Measurements from ENCODE around the gene CTSH. TPM values are rescaled to one million over a fixed set of nuclear protein-coding genes. Genes with fewer than 3 reads are reported as not detected.

The CTSH gene
- 10 to 100 TPM in 2 of 3 donors, 1 to 10 TPM in 1; 9.3 to 37.8 (median 23.0) TPM for polyA plus RNA-seq

GRCh38 chr15:78944669-78945407 lies at the start of gene CTSH:
CTSH (minus strand) TSS chr15:78945046; CDS start chr15:78944981, 65 bp downstream.
- Mint-ChIP-seq H3K9me3 (no peaks in the 10 kb centered on the region), H3K27me3 (ENCODE audit: low read depth in 3 of 3) (peaks cover 0 to 6% (median 3%) of the 10 kb centered on the region in 3 donors), H3K27ac (no peak within 1 kb of the TSS), H3K4me3 (peak within 1 kb of the TSS; percentile 63 to 74 (median 64)), H3K36me3 (no peaks in the 10 kb centered on the region), H3K4me1 (peaks cover 0 to 7% of the 10 kb centered on the region in 2 donors)
- DNase-seq = peak; percentile 52 to 75 (median 66)

DNA sequence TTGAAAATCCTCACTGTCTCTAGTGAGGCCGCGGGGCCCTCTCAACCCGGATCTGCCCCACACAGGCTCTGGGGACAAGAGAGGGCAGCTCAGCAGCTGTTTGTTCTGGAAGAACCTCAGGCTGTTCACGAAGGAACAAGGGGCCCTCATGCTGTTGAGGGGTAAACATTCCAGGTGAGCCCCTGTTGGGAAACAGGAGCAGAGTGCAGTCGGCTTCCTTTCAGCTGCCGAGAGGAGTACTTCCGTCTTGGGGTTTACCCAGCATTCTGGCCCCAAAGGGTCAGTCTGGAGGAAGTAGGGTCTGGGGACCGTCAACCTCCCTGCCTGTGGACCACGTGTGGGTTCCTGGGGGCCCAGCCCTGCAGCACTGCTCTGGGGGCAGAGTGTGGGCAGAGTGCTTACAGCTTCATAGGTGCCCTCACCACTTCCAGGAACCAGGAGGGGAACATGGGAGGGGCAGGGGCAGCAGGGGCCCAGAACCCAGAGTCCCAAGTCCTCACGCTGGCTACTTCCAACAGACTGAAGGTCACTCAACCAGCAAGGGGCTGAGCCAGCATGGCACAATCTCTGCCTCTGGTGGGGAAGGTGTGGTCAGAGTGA lies 49.2 kb upstream of the CTSH start:
- DNase-seq = no peak
- Mint-ChIP-seq H3K9me3 (no peaks in the 10 kb centered on the region), H3K4me3 (no peak overlapping the region), H3K4me1 (peaks cover 0 to 5% of the 10 kb centered on the region in 2 donors), H3K27ac (no peak overlapping the region), H3K36me3 (no peaks in the 10 kb centered on the region), H3K27me3 (ENCODE audit: low read depth in 3 of 3) (peaks cover 0 to 4% (median 3%) of the 10 kb centered on the region in 3 donors)

- no peaks in the 10 kb centered on the region for H3K9me3 Mint-ChIP-seq
- peaks cover 0 to 5% of the 10 kb centered on the region in 2 donors for H3K4me1 Mint-ChIP-seq
- no peaks in the 10 kb centered on the region for H3K36me3 Mint-ChIP-seq
- H3K27ac Mint-ChIP-seq = peak overlapping the region in 2 of 6 donors; percentile 30 to 80
- no peak overlapping the region for H3K4me3 Mint-ChIP-seq
- DNase-seq = no peak
- H3K27me3 Mint-ChIP-seq (ENCODE audit: low read depth in 3 of 3) = peaks cover 0 to 4% (median 3%) of the 10 kb centered on the region in 3 donors
These were observed 48.5 kb upstream of the CTSH start for GRCh38 chr15:78993257-78993930.

GRCh38 chr15:78992416-78993256 lies 47.8 kb upstream of the CTSH start:
- Mint-ChIP-seq H3K27ac (peak overlapping the region in 3 of 6 donors; percentile 30 to 80 (median 73)), H3K4me1 (peaks cover 0 to 5% of the 10 kb centered on the region in 2 donors), H3K4me3 (no peak overlapping the region), H3K9me3 (no peaks in the 10 kb centered on the region), H3K36me3 (no peaks in the 10 kb centered on the region), H3K27me3 (ENCODE audit: low read depth in 3 of 3) (peaks cover 0 to 4% (median 3%) of the 10 kb centered on the region in 3 donors)
- no peak for DNase-seq

- no peak for DNase-seq
- no peak overlapping the region for H3K27ac Mint-ChIP-seq
- H3K4me3 Mint-ChIP-seq = no peak overlapping the region
- H3K9me3 Mint-ChIP-seq = no peaks in the 10 kb centered on the region
- no peaks in the 10 kb centered on the region for H3K36me3 Mint-ChIP-seq
- peaks cover 0 to 4% (median 4%) of the 10 kb centered on the region in 3 donors for H3K27me3 Mint-ChIP-seq (ENCODE audit: low read depth in 3 of 3)
- H3K4me1 Mint-ChIP-seq = peaks cover 0 to 5% of the 10 kb centered on the region in 2 donors
These were observed 47.0 kb upstream of the CTSH start for GRCh38 chr15:78991879-78992278.

DNA sequence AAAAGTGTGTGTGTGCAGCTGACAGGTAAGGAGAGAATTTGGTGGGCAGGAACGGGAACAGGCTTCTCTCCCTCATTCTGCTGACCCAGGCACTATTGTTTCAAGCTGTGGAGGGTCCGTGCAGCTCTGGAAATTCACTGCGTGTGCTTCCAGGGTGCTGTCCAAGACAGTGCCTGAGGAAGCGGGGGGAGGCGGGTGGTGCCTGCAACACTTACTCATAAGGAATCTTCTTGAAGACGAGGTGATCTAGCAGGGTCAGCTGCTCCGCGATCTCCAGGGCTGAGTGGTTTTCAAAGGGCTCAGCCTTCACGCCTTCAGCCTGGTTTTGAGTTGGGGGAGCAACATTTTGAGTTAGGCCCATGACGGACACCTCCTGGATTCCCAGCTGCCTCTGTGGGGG lies 46.6 kb upstream of the CTSH start:
- peaks cover 0 to 5% of the 10 kb centered on the region in 2 donors for H3K4me1 Mint-ChIP-seq
- H3K4me3 Mint-ChIP-seq = no peak overlapping the region
- no peak for DNase-seq
- no peaks in the 10 kb centered on the region for H3K36me3 Mint-ChIP-seq
- no peak overlapping the region for H3K27ac Mint-ChIP-seq
- no peaks in the 10 kb centered on the region for H3K9me3 Mint-ChIP-seq
- H3K27me3 Mint-ChIP-seq (ENCODE audit: low read depth in 3 of 3) = peaks cover 0 to 4% (median 4%) of the 10 kb centered on the region in 3 donors

DNA sequence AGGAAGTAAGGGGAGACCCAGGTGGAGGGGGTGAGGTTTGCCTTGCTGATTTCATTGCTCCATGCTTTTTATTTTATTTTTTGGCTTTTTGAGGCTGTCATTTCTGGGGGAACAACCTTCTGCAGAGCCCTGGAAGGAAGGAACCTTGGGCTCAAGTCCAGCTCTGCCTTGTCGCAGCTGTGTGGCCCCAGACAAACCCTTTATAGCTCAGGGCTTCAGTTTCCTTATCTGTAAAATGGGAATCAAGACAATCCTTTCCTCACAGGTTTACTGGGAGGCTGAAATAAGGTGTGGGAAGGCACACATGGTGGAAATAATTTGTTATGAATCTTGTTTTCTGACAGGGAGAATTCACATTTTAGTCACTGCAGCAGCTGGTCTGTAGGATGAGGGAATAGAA lies 45.4 kb upstream of the CTSH start:
- Mint-ChIP-seq H3K27me3 (ENCODE audit: low read depth in 3 of 3) (peaks cover 0 to 9% (median 4%) of the 10 kb centered on the region in 3 donors), H3K9me3 (no peaks in the 10 kb centered on the region), H3K27ac (no peak overlapping the region), H3K36me3 (no peaks in the 10 kb centered on the region), H3K4me3 (no peak overlapping the region), H3K4me1 (peaks cover 0 to 5% of the 10 kb centered on the region in 2 donors)
- DNase-seq = no peak

GRCh38 chr15:78989701-78990240 lies 44.9 kb upstream of the CTSH start:
- DNase-seq = no peak
- Mint-ChIP-seq H3K4me1 (peaks cover 0 to 5% of the 10 kb centered on the region in 2 donors), H3K9me3 (no peaks in the 10 kb centered on the region), H3K27ac (no peak overlapping the region), H3K36me3 (no peaks in the 10 kb centered on the region), H3K27me3 (ENCODE audit: low read depth in 3 of 3) (peaks cover 0 to 12% (median 4%) of the 10 kb centered on the region in 3 donors), H3K4me3 (no peak overlapping the region)

- peaks cover 0 to 12% (median 4%) of the 10 kb centered on the region in 3 donors for H3K27me3 Mint-ChIP-seq (ENCODE audit: low read depth in 3 of 3)
- no peaks in the 10 kb centered on the region for H3K36me3 Mint-ChIP-seq
- H3K9me3 Mint-ChIP-seq = no peaks in the 10 kb centered on the region
- H3K4me1 Mint-ChIP-seq = peaks cover 0 to 5% of the 10 kb centered on the region in 2 donors
- no peak for DNase-seq
- H3K27ac Mint-ChIP-seq = no peak overlapping the region
- no peak overlapping the region for H3K4me3 Mint-ChIP-seq
These were observed 43.6 kb upstream of the CTSH start for GRCh38 chr15:78988361-78988911.

DNA sequence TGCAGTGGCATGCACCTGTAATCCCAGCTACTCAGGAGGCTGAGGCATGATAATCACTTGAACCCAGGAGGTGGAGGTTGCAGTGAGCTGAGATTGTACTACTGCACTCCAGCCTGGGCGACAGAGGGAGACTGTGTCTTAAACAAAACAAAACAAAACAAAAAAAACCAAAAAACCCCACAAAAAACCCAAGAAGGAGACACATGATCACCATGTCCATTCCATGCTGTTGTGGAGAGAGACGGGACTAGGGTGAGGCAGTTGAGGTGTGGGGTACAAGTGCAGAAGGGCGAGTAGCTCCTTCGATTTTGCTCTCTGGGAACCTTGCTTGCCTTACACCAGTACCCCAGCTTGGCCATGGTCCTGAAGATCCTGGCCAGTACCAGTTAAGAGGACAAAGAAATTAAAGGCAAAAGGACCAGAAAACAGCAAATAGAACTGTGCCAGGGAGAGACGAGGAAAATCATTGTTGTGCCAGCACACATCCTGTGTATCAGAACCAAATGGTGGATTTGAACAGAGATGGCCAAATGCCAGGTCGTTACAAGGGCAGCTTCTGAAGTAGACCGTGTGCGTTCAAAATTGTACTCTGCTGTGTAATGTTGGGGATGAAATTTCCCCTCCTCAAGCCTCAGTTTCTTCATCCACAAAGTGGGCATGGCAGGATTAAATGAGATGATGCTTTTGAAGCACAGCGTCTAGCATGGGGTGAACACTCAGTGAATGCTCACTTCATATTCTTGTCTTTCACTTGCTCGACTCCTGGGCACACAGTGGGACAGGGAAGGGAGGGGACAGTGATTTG lies 42.9 kb upstream of the CTSH start:
- Mint-ChIP-seq H3K27me3 (ENCODE audit: low read depth in 3 of 3) (peaks cover 0 to 10% (median 2%) of the 10 kb centered on the region in 3 donors), H3K36me3 (no peaks in the 10 kb centered on the region), H3K4me3 (no peak overlapping the region), H3K9me3 (no peaks in the 10 kb centered on the region), H3K27ac (no peak overlapping the region), H3K4me1 (peaks cover 0 to 3% of the 10 kb centered on the region in 2 donors)
- DNase-seq = no peak

GRCh38 chr15:78985859-78986475 lies 41.1 kb upstream of the CTSH start:
- DNase-seq = no peak
- no peak overlapping the region for H3K27ac Mint-ChIP-seq
- H3K36me3 Mint-ChIP-seq = no peaks in the 10 kb centered on the region
- H3K27me3 Mint-ChIP-seq (ENCODE audit: low read depth in 3 of 3) = peaks cover 2 to 13% (median 2%) of the 10 kb centered on the region in 3 donors
- no peak overlapping the region for H3K4me3 Mint-ChIP-seq
- H3K9me3 Mint-ChIP-seq = no peaks in the 10 kb centered on the region
- H3K4me1 Mint-ChIP-seq = no peaks in the 10 kb centered on the region

GRCh38 chr15:78984041-78984440 lies 39.2 kb upstream of the CTSH start:
- Mint-ChIP-seq H3K9me3 (no peaks in the 10 kb centered on the region), H3K4me1 (no peaks in the 10 kb centered on the region), H3K27ac (no peak overlapping the region)

More at GRCh38 chr15:78984041-78984440, 39.2 kb upstream of the CTSH start:
- Mint-ChIP-seq H3K27me3 (ENCODE audit: low read depth in 3 of 3) (peaks cover 0 to 17% (median 2%) of the 10 kb centered on the region in 3 donors), H3K4me3 (no peak overlapping the region), H3K36me3 (no peaks in the 10 kb centered on the region)
- DNase-seq = no peak

Data from immature natural killer cell (primary cell).